HG02759 (cell line): ENCODE data around the gene MYH7B.

Source experiments
- ATAC-seq: cut with Tn5 transposase; IDR thresholded peaks from one replicate; pipeline ENCODE4 v1.9.1; 2021; ENCODE audit warnings: mild to moderate bottlenecking, moderate library complexity; ENCODE audit not compliant: unreplicated experiment

Gene MYH7B

DNA sequence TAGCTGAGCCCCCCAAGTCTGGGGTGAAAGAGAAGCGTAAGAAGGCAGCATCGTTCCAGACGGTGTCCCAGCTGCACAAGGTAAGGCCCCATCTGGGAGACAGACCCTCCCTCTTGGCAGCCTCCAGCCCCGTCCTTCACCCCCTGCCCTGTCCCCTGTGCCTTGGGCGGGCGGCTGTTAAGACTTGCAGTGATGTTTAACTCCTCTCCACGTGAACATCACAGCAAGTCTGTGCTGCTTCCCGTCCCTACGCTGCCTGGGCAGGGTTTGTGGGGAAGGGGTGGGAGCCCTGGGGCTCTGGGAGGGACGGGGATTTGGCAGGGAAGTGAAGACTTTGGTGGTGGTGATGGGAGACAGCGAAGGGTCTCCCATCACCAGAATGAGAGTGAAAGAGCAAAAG, 34.6 kb downstream of the MYH7B start:
- no peak for ATAC-seq

DNA sequence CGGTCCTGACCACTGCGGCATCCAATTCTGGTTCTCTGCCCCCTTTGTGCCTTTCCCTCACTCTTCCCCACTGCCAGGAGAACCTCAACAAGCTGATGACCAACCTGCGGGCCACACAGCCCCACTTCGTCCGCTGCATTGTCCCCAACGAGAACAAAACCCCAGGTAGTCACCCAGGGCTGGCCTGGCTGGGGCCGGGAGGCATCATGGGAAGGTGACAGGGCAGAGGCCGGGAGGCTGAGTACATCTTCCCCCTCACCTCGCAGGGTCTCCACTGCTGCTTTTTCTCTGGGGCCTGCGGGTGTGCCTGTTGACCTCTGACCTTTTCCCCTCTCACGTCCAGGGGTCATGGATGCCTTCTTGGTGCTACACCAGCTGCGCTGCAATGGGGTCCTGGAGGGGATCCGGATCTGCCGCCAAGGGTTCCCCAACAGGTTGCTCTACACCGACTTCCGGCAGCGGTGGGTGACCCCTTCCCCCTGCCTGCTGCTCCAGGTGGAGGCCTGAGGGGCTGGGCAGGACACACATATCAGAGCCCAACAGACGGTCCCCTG, 35.1 kb downstream of the MYH7B start:
- ATAC-seq: no peak

DNA sequence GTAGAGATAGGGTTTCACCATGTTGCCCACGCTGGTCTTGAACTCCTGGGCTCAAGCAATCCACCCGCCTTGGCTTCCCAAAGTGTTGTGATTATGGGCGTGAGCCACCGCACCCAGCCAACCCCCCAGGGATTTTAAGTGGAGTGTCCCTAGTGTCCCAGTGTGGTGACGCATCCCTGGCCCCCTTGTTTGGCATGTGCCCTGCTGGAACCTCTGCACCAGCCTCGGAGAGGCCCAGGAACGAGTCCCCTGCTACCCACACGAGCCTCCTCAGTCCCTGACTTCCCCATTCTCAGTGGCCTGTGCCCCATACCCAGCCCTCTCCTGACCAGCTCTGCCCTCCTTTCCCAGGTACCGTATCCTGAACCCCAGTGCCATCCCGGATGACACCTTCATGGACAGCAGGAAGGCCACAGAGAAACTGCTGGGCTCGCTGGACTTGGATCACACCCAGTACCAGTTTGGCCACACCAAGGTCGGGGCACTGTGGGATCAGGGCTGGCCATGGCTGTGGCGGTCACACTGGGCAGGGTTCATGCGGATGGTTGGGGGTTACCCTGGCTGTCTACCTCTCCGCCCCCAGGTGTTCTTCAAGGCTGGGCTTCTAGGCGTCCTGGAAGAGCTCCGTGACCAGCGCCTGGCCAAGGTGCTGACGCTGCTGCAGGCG, 37.2 kb downstream of the MYH7B start:
- ATAC-seq: no peak

DNA sequence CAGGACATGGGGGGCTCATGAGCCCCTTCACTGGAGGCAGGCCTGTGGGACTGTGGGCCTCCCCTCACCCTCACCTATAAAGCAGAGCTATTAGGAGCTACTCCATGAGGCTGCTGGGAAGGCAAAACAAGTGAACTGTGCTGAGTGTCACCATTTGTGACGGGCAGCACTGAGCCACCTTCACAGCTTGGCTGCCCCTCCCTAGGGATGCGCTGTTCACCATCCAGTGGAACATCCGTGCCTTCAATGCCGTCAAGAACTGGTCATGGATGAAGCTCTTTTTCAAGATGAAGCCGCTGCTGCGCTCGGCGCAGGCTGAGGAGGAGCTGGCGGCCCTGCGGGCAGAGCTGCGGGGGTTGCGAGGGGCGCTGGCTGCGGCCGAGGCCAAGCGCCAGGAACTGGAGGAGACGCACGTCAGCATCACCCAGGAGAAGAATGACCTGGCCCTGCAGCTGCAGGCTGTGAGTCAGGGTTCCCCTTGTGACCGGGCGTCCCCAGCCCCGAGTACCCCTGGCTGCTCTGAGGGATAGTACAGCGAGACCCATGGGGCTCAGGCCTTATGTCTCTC, 38.4 kb downstream of the MYH7B start:
- ATAC-seq: no peak

DNA sequence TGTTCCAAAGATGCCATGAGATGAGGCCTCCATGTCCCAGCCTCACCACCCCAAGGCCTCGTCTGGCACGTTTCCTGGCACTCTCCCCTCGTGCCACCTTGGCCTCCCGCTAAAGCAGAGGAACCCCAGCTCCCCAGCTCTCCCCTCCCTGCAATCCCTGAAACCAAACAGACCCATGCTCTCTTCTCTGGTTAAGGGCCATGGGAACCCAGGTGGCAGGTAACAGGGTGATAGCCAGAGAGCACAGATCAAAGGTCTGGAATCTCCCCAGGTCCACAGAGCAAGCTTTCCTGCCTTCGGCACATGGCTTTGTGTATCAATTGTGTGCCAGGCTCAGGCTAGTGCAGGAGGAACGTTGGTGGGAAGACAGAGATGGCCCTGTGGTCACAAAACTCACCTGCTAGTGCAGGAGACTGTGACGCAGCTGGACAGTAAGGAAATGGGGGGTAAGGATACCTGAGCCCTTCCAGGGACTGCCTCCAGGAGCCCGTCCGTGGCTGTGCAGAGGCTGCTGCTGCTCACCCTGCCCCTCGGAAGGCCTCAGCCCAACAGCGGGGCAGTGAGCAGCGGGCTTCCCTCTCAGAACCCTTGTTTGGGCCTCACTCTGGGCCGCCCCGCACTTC, 39.0 kb downstream of the MYH7B start:
- no peak for ATAC-seq

DNA sequence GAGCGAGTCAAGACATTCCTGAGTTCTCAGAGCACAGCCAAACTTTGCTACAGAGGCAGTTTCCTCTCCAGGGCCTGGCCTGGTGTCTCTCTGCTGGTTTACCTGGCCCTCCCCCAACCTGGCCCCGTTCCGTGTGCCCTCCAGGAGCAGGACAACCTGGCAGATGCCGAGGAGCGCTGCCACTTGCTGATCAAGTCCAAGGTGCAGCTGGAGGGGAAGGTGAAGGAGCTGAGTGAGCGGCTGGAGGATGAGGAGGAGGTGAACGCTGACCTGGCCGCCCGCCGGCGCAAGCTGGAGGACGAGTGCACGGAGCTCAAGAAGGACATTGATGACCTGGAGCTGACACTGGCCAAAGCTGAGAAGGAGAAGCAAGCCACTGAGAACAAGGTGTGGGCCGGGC, 39.5 kb downstream of the MYH7B start:
- ATAC-seq: no peak

DNA sequence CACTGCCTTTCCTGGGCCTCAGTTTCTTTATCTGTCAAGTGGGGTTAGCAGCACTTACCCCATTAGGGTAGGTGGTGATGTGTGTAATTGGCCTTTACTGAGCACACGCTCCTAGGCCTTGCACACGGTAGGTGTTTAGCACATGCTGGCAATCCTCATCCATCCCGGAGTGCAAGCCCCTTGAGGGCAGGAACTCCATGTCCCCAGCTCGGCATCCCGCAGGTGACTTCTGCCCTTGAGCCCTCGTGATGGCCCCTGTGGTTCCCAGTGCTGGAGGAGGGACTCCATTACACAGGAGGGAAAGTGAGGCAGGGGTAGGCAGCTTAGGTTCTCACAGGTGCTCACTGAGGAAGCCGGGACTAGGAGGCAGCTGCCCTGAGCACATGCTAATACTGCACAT, 40.0 kb downstream of the MYH7B start:
- no peak for ATAC-seq

DNA sequence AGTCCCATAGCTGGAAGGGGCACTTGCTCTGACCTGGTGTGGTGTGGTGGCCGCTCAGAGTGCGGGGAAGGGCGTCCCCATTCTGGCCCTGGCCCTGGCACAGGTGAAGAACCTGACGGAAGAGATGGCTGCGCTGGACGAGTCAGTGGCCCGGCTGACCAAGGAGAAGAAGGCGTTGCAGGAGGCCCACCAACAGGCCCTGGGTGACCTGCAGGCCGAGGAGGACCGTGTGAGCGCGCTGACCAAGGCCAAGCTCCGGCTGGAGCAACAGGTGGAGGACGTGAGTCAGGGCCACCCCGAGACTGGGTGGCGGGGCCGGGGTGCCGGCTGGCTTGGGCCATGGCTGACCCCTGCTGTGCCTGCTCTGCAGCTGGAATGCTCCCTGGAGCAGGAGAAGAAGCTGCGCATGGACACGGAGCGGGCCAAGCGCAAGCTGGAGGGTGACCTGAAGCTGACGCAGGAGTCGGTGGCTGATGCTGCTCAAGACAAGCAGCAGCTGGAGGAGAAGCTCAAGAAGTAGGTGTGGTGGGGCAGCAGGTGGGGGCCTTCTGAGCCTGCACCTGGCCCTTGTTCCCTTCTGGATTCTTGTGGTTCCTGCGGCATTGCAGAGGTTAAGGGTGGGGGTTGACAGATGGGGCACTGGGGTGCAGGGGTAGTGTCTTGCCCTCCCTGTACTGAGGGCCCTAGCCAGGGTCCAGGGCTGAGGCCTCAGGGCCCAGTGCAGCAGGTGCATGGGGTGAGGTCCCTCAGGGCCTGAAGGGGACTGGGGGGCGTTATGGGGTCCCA, 40.8 kb downstream of the MYH7B start:
- ATAC-seq: no peak

DNA sequence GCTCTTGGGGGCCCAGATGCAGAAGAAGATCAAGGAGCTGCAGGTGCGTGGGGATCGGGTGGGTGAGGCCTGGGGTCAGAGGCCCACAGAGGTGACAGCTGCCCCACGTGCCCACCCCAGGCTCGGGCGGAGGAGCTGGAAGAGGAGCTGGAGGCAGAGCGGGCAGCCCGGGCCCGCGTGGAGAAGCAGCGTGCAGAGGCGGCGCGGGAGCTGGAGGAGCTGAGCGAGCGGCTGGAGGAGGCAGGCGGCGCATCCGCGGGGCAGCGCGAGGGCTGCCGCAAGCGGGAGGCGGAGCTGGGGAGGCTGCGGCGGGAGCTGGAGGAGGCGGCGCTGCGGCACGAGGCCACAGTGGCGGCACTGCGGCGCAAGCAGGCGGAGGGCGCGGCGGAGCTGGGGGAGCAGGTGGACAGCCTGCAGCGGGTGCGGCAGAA, 41.5 kb downstream of the MYH7B start:
- no peak for ATAC-seq

DNA sequence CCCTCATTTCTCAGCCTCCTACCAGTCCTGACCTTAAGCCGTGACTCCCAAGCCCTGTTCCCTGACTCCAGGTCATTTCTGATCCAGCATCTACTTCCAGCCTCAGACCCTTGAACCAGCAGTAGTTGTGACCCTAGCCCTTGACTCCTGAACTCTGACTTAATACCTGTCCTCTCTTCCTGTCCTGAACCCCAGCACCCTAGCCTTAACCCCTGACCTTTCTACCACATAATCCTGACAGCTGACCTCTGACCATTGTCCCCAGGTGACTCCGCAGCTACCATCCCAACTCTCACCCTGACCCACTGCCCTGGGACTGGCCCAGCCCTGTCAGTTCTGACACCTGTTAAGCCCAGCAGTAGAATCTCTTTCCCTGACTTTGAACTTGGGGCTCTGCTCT, 42.1 kb downstream of the MYH7B start:
- no peak for ATAC-seq

DNA sequence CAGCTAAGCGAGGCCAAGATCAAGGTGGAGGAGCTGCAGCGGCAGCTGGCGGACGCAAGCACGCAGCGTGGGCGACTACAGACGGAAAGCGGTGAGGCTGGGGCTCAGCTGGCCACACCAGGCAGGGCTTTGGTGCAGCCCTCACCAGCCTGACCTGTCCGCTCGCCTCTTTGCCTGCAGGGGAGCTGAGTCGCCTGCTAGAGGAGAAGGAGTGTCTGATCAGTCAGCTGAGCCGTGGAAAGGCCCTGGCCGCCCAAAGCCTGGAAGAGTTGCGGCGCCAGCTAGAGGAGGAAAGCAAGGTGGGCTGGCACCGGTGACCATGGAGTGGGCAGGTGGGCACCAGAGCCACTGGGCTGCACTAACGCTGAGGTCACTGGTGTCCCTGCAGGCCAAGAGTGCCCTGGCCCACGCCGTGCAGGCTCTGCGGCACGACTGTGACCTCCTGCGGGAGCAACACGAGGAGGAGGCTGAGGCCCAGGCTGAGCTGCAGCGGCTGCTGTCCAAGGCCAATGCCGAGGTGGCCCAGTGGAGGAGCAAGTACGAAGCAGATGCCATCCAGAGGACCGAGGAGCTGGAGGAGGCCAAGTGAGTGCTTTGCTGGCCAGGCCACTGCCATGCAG, 42.8 kb downstream of the MYH7B start:
- no peak for ATAC-seq

DNA sequence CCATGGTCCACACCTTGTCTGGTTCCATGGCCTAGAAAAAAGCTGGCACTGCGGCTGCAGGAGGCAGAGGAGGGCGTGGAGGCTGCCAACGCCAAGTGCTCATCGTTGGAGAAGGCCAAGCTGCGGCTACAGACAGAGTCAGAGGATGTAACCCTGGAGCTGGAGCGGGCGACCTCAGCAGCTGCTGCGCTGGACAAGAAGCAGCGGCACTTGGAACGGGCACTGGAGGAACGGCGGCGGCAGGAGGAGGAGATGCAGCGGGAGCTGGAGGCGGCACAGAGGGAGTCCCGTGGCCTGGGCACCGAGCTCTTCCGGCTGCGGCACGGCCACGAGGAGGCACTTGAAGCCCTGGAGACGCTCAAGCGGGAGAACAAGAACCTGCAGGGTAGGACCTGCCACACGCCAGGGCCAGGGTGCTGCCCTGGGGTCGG, 43.4 kb downstream of the MYH7B start:
- no peak for ATAC-seq

DNA sequence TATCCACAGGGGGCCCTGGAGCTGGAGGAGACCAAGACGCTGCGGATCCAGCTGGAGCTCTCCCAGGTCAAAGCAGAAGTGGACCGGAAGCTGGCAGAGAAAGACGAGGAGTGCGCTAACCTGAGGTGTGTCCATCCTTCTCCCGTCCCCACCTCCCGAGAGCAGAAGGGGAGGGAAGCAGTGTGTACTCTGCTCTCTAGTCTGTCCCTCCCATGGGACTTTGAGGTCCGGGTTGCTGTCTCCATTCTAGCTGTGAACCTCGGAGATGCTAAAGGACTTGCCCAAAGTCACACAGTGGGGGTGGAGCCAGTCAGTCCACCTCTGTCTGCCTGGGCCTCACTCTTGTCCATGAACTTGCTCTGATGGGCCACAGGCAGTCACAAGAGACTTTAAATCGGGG, 44.1 kb downstream of the MYH7B start:
- ATAC-seq: no peak

DNA sequence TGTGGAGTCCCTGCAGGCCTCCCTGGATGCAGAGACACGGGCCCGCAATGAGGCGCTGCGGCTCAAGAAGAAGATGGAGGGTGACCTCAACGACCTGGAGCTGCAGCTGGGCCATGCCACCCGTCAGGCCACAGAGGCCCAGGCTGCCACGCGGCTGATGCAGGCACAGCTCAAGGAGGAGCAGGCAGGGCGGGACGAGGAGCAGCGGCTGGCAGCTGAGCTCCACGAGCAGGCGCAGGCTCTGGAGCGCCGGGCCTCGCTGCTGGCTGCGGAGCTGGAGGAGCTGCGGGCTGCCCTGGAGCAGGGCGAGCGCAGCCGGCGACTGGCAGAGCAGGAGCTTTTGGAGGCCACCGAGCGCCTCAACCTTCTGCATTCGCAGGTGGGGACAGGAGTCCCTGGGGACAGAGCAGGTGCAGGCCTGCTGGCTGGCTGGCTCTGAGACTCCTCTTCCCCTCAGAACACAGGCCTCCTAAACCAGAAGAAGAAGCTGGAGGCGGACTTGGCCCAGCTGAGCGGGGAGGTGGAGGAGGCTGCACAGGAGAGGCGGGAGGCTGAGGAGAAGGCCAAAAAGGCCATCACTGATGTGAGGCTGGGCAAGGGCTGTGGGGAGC, 44.7 kb downstream of the MYH7B start:
- no peak for ATAC-seq

DNA sequence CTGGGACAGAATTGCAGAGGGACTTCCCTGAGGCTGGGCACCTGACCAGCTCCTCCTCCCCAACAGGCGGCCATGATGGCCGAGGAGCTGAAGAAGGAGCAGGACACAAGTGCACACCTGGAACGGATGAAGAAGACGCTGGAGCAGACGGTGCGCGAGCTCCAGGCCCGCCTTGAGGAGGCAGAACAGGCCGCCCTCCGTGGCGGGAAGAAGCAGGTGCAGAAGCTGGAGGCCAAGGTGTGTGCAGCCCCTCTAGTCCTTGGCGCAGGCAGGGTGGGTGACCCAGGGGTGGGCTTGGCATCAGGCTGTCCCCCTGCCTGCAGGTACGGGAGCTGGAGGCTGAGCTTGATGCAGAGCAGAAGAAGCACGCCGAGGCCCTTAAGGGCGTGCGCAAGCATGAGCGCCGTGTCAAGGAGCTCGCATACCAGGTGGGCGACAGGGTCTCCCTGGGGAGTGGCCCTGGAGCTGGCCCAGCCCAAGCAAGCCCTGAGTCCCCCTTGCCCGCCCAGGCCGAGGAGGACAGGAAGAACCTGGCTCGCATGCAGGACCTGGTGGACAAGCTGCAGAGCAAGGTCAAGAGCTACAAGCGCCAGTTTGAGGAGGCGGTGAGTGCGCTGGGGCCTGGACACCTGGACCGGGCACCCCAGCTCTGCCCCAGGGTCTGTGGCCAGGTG, 45.4 kb downstream of the MYH7B start:
- ATAC-seq: no peak

DNA sequence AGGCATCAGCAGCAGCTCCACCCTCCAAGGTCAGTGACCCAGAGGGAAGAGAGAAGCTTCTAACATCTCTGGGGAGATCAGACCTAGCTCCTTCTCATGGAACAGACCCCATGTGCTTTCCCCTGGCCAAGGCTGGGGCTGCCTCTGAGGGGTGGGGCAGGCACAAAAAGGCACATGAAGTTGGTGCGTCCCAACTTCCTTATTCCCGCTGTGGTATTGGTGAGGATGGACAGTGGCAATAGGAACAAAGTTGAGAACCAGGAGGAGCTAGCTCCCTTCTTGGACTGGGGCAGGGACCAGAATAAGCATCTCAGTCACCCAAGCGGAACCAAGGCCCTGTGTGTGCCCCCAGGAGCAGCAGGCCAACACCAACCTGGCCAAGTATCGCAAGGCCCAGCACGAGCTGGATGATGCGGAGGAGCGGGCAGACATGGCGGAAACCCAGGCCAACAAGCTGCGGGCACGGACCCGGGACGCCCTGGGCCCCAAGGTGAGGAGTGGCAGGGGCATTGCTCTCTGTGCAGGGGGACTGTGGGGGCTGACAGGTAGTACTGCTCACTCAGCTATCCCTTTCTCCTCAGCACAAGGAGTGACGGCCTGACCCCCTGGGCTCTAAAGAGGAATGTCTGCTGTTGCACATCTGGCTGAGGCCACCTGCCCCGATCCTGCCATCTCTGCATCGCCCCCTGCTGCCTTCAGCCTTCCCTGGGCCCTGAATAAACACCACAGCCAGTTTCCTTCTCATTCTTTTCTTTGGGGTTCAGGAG, 46.1 kb downstream of the MYH7B start:
- no peak for ATAC-seq

DNA sequence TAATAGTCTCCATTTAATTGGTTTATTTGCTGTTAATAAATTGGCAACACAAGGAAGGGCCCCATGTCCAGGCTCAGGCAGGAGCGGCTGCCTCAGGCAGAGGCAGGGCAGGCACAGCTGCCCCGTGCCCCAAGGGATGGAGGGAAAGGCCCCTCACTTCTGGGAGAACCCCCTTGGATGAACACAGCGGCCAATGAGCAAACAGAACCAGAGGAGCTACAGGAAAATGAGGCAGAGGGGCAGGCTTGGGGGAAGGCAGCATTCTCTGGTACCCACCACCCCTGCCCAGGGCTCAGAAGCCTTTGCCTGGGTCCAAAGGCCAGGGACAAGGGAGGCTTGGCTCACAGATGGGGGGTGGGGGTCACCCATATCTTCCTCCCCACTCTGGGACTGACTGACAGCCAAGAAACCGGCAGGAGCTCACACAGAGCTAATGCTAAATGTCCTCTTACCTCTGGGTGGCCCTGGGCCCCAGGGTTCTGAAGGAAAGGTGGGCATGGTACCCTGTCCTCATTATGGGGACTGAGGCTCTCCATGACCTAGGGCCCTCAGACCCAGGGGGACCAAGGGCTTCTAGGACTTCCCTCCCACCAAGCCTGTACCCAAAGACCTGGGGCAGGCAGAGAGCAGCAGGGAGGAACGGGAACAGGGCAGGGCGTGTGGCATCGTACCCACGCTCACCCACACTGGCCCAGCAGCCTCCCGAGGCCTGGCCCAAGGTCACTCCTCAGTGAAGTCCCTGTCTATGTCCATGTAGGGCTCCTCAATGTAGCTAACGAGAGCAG, 47.0 kb downstream of the MYH7B start:
- no peak for ATAC-seq

DNA sequence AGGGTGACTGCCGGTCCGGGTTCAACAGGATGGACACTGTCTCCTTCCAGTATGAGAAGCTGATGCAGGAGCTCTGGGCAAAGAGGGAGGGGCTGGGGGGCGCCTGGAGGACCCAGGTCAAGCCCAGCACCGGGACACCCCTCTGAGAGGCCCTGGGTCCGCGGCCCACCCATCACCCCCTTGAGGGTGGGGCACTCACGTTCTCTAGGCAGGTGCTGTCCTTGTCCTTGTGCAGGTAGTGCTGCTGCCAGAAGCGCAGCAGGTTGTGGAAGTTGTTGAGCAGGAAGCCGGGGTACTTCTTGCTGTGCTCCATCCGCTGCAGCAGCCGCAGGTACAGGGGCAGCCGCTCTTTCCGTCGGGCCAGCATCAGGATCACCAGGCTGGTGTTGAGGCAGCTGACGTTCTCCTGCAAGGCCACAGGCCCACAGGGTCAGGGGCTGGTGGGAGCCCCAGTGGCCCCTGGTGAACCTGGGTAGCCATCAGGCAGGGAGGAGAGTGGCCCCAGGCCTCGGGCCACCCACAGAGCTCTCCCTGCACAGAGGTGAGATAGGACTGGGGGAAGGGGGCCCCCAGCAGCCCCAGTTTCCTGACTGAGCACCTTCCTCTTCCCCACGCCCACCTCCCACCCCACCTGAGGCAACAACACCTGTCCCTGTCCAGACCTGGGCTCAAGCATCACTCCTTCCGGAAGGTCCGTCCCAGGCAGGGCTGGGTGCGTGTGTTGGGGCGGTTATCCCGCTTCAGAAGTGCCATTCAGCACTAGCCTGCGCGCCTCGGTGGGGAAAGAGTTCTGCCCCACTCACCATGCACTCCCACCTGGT, 47.8 kb downstream of the MYH7B start:
- ATAC-seq: no peak
